HuH-7 (cell line): ENCODE data around the gene NUDT5.
A peak's percentile ranks its signal among the peaks of the same experiment; 100 is the strongest.

ENCODE experiments used
- DNase-seq: peaks from one replicate; pipeline ENCODE4 v3.0.0; 2011; ENCODE audit warnings: low spot score

The NUDT5 gene

DNA sequence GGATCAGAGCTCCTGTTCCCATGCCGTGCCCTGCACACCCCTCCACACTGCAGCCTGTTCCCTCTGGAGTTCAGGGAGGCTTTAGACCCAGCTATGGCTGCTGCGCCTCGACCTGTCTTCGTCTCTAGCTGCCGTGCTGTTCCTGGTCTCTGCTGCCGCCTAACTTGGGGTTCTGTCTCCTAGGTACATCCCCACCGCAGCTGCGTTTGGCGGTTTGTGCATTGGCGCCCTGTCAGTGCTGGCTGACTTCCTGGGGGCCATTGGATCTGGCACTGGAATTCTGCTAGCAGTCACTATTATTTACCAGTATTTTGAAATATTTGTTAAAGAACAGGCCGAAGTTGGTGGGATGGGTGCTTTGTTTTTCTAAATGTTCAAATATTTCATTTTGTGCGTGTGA lies 31.6 kb downstream of the NUDT5 start:
- DNase-seq: no peak

DNA sequence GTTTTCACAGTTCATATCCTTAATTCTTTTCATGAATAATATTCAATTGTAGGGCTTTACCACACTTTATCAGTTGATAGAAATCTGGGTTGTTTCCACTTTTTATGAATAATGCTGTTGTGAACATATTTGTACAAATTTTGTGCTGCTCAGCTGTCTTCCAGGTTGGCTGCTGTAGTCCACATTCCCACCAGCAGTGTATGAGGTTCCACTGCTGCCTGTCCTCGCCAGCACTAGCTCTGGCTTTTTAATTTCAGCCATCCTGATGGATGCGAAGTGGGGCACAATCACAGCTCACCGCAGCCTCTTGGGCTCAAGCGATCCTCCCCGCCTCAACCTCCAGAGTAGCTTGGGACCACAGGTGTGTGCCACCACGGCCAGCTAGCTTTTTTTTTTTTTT lies 32.8 kb downstream of the NUDT5 start:
- no peak for DNase-seq

DNA sequence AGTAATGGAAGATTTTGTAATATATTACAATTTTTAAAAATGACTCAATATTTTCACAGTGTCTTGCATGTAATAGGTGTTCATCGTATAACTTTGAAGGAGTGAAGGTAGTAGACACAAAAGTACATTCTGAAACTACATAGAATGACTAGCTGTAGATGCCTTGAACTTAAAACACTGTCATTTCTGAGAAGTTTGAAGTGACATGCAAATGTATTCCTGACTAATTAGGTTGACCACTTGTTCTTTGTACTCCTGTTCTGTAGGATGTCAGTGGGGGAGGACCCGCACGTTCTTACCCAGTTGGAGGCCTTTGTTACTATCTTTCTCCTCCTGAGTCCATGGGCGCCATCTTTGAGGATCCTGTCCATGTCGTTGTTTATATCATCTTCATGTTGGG lies 35.0 kb downstream of the NUDT5 start:
- no peak for DNase-seq

DNA sequence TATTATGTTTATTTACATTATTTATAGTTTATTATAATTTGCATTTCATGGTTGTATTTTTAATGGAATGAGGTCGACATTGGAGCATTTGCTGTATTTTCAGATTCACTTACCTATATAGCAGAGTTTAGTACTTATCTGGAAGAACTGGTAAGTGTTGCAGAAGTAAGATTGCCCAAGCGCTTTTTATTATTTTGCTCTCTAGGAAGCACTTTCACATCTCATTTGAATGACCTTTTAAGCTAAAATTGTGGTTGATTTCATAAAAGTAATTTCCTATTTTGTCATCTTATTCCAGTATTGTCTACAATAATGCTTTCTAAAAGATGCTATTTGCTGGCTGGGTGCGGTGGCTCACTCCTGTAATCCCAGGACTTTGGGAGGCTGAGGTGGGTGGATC lies 37.6 kb downstream of the NUDT5 start:
- no peak for DNase-seq

DNA sequence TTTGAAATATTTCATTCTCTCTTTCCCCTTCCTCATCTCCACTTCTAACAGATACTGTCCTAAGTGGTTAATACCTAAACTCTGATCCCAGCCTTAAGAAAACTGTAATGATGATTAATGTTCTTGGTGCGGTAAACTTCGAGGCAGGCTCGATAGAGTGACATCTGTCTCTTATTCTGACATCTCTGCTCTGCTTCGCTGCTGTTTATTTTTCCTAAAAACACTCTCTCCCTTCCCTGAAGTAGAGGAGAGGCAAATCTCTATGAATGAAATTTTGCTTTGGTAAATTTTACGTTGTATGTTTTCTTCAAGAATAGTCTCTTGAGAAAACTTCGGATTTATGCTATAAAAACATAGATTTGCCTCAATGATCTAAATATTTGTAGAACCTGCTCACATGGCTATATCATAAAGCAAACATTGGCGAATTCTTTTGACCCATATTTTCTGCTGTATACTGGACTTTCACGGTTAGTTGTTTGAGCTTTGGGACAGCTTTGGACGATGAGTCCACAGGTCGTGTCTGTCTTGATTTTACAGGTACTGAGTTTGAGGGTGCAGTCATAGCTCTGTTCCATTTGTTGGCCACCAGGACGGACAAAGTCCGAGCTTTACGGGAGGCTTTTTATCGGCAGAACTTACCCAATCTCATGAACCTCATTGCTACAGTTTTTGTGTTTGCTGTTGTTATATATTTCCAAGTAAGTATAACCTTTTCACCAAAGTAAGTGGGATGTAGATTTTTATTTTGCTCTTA lies 39.1 kb downstream of the NUDT5 start:
- peak; percentile 55 for DNase-seq

DNA sequence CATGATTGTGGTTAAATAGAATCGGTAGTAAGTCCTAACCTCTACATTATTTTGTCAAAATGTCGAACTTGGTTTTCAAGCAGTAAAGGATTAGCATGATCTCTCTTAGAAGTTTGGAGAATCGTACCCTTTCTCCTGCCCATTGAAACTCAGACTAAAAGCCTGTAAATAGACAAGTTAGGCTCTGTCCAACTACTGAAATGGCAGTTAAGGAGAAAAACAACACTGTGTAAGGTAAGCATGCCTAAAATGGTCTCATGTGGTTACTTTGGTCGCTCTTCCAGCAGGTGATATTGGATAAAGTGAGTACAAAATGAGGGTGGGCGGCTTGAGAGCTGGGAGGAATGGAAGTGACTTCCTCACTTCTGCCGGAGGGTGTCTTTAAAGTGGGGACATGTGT lies 41.2 kb downstream of the NUDT5 start:
- DNase-seq: no peak

DNA sequence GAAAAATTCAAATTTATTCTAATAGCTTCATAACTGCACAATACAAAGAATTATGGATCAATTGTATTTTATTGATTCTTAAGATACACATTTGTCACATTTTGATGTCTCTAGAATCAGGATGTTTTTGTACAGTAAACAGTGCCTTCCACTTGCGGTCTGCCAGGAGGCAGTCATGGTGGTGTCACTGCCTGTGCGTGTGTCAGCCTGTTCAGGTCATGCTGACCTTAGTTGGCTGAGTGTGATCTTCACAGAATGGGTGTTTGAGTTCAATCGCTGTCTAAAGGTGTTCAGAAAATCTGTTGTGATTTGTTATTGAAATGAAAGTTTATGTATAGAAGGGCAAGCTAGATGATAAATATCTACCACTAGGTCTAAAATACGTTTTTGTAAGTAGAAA lies 45.5 kb downstream of the NUDT5 start:
- DNase-seq: no peak

DNA sequence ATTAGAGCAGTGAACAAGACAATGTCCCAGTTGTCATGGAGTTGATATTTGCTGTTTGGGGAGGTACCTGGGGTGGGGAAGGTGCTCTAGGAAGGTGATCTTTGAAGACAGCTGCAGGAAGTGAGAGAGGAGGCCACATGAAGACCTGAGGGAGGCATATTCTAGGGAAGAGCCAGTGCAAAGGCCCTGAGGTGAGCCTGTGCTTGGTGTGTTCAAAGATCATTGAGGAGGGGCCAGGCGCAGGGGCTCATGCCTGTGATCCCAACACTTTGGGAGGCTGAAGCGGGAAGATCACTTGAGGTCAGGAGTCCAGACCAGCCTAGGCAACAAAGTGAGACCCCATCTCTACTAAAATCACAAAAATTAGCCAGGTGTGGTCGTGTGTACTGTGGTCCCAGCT lies 51.2 kb downstream of the NUDT5 start:
- DNase-seq: no peak

DNA sequence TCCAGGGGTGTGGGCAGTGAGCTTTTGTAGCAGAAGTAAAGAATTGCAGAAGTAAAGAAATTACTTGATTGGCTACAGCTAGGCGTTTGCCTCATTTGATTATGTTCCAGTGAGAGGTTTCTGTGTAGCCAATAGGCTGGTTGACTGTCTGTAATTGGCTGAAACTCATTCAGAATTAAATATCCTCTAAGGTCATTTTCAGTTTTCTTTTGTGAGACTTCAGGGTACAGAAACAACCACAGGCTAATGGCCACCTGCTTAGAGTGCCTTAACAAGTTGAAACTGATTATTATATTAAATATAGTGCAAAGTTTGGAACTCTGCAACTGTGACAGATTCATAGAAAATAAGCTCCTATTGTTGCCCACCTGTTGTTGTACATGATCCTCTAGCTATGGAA lies 55.7 kb downstream of the NUDT5 start:
- DNase-seq: no peak

DNA sequence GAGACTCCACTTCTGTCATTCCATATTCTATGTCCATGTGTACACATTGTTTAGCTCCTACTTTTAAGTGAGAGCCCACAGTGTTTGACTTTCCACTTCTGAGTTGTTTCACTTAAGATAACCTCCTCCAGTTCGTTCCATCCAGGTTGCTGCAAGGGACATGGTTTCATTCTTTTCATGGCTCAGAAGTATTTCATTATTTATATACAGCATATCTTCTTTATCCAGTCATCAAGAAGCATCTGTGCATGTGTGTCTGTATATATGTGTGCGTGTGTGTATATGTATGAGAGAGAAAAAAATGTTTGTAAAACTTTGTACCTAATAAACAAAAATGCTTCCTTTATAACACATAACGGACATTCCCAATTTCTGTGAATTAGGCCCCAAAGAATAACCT lies 60.1 kb downstream of the NUDT5 start:
- no peak for DNase-seq

DNA sequence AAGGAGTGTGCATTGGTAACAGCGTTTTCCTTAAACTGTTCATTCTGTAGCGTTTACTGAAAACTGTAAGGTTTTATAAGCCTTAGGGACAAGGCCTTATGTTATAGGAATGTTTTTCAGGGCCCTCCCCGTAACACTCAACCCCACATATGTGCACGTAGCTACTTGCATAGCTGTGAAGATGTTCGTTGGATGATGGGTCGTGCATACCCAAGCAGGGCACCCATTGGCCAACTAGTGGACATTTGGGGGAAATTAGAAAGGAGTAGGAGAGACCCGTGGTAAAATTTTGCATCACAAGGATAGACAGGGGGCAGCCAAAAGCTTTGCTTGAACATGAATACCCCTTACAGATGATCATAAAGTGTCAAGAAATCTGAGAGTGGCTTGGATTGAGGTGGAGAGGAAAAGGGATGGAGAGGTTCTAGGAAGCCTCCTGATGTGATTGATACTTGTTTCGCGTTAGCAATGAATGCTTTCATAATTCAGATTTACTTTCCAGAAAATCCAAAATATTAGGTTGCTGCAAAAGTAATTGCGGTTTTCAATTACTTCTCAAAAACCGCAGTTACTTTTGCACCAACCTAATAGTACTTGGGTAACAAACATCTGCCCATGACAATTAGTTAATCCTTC lies 65.3 kb downstream of the NUDT5 start:
- peak; percentile 76 for DNase-seq

DNA sequence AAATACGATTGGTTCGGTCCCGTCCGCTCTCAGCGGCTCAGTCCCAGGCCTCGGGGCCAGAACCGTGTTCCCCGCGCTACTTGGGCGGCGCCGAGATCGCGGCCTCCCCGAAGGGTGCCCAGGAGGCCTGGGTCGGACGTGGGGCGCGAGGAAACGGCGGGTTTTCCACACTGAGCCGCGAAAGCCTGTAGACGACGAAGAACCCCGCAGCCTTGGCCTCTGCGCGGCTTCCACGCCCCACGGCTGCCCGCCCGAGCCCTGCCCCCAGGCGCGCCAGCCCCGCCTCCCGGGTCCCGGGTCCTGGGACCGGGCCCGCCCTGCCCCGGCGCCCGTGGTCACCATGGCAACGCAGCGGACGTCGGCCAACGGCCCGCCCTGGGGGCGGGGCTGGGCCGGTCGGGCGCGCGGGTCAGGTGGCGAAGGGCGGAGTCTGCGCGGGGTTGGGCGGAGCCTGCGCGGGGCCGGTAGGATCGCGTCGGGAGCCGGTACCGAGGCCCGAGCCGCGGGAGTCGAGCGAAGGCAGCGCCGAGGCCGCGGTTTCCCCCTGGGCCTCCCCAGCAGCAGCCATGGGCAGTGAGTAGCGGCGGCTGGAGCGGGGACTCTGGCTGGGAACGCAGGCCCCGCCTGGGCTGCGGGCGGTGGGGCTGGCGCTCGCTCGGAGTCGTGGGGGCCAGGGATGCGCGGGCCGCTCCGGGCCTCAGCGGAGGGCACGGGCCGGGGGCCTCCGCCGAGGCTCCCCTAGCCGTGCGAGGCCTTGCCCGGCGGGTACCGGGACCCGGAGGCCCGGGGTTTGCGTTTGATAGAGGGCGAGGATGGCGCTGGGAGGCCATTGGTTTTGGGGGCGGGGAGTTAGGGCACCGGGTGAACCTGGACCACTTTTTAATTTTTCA lies 66.2 kb downstream of the NUDT5 start, which contains the start of gene SEC61A2:
TSS of gene SEC61A2 (plus strand) at position 456 of the 890 bp plus-strand sequence. CDS start at position 567, 111 bp downstream.
- DNase-seq: peak; percentile 97

DNA sequence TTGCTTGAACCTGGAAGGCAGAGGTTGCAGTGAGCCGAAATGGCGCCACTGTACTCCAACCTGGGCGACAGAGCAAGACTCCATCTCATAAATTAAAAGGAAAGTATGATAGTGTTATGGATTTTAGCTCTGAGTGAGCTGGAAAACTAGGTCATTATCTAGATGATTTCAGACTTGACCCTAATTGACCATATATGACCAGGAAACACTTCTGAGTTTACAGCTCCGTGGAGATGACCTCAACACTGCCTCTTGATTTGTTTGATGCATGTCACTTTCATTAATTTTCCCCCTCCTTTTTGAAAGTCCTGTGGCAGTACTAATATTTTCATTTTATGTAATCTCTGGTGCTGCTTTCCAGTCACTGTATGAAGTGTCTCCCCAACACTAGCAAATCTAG lies 74.0 kb downstream of the NUDT5 start:
- DNase-seq: no peak
